Activated T-cell treated with anti-CD3 and anti-CD28 coated beads, Interleukin-2, amount 50 U/mL, for 4 hours (primary cell): ENCODE data around the gene ERGIC1. TPM values are rescaled to one million over a fixed set of nuclear protein-coding genes. Genes with fewer than 3 reads are reported as not detected.

Experiments
- ATAC-seq, 2 donors: fragments of 200-7000 bp; cut with Tn5 transposase; one replicate each; pipeline ENCODE4 v1.10.0; 2021
- DNase-seq: peaks from one replicate; pipeline ENCODE4 v3.0.0-alpha.2; 2020
- H3K27me3 Mint-ChIP-seq: one replicate; pipeline ENCODE4 v1.8.0; 2021; ENCODE audit warnings: low read depth, mixed read lengths
- H3K36me3 Mint-ChIP-seq: one replicate; pipeline ENCODE4 v1.8.0; 2022; ENCODE audit warnings: mixed read lengths; ENCODE audit not compliant: insufficient read depth
- H3K4me1 Mint-ChIP-seq: one replicate; pipeline ENCODE4 v1.8.0; 2021; ENCODE audit warnings: low read depth, mixed read lengths
- H3K4me3 Mint-ChIP-seq: one replicate; pipeline ENCODE4 v1.8.0; 2021; ENCODE audit warnings: mild to moderate bottlenecking, moderate library complexity, mixed read lengths
- H3K9me3 Mint-ChIP-seq: one replicate; pipeline ENCODE4 v1.8.0; 2021; ENCODE audit warnings: mixed read lengths
- total RNA-seq, 3 donors: library from RNA; stranded (reverse); gene quantifications; one replicate each; pipeline ENCODE4 v1.2.1, GENCODE V29; 2021

The ERGIC1 gene
- total RNA-seq, 3 donors from 2014 or later: 28.7 to 36.3 (median 32.1) TPM

DNA sequence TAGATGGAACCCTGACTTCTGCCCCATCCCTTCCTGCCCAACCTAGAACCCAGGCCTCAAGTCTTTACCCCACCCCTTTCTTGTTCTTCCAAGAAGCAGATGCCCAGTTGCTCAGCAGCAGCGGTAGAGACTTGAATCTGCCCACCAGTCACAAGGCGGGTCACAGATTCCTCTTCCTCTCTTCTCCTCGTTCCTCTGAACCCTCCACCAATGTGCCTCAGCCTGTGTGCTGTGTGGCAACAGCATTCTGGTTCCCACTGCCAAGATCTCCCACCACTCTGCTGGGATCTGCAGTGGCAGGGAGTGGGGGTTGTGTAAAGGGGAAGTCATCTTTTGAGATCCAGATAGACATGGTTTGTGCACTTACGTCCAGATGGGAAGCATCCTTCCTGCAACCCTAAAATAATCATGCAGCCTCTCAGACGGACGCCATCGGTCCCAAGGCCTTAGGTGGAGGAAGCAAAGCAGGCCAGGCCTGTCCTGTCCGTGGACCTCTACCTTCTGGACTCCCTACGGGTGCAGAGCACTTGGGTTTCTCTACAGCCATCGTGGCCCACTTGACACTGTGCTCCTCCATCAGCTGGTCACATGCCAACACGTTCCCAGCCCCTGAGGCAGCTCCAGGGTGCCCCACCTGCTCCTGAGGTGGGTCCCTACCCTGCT is 117.5 kb downstream of the ERGIC1 start:
- Mint-ChIP-seq H3K4me3 (no peak overlapping the region), H3K9me3 (no peaks in the 10 kb centered on the region), H3K4me1 (peaks cover 2% of the 10 kb centered on the region), H3K36me3 (peaks cover 16% of the 10 kb centered on the region), H3K27me3 (no peaks in the 10 kb centered on the region)
- no peak for ATAC-seq
- DNase-seq: no peak

DNA sequence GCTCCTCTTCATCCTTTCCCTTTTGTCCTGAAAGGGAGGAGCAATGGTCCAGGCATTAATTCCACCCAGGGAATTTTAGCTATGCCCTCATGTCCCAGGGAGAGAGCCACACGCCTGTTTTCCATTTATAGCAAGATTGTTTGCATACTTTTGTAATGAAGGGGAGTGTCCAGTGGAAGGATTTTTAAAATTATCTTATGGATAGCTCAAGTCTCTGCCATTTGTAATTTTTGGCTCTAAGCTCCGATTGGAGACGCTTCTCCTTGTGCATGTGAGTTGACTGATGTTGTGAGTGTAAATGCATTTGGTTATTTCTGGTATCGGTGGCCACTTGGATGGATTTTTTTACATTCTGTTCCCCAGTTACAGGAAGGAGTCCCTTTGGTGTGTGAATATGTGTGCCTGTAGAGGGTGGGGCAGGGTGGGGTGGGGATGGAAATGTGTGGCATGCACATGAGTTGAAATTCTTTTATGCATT is 118.0 kb downstream of the ERGIC1 start:
- ATAC-seq (no peak), DNase-seq (no peak)
- H3K27me3 Mint-ChIP-seq: no peaks in the 10 kb centered on the region
- peaks cover 16% of the 10 kb centered on the region for H3K36me3 Mint-ChIP-seq
- no peaks in the 10 kb centered on the region for H3K9me3 Mint-ChIP-seq
- no peak overlapping the region for H3K4me3 Mint-ChIP-seq
- peaks cover 2% of the 10 kb centered on the region for H3K4me1 Mint-ChIP-seq

DNA sequence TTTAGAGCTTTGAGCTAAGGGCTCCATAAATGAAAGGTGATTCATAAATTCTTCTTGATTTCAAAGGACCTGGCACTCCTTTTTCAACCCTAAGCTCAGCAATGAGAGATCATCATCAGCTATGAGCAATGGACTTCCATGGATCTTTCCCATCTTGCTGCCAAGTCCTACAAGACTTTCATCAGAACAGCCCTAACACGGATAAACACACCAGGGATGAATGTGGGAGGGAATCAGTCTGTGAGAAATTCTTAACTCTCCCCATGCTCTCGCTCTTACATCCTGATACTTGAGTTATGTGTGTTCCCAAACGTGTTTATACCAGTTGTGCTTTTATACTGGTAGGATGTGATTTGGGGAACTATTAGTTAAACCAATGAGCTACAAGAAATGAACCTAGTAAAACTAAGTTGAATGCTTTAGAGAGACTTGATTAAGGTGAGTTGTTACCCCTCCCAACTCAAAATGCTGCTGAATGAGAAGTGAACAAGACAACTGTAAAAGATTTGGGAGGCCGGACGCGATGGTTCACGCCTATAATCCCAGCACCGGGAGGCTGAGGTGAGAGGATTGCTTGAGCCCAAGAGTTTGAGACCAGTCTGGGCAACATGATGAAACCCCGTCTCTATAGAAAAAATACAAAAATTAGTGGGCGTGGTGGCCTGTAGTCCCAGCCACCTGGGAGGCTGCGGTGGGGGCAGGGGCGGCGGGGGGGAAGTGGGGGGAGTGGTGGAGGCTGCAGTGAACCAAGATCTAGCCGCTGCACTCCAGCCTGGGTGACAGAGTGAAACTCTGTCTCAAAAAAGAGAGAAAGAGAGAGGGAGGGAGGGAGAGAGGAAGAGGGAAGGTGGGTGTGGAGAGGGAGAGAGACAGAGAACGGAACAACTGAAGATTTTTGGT is 120.0 kb downstream of the ERGIC1 start:
- H3K4me1 Mint-ChIP-seq: peaks cover 8% of the 10 kb centered on the region
- DNase-seq (no peak), ATAC-seq (no peak)
- H3K36me3 Mint-ChIP-seq: peaks cover 10% of the 10 kb centered on the region
- no peaks in the 10 kb centered on the region for H3K27me3 Mint-ChIP-seq
- no peak overlapping the region for H3K4me3 Mint-ChIP-seq
- H3K9me3 Mint-ChIP-seq: no peaks in the 10 kb centered on the region

DNA sequence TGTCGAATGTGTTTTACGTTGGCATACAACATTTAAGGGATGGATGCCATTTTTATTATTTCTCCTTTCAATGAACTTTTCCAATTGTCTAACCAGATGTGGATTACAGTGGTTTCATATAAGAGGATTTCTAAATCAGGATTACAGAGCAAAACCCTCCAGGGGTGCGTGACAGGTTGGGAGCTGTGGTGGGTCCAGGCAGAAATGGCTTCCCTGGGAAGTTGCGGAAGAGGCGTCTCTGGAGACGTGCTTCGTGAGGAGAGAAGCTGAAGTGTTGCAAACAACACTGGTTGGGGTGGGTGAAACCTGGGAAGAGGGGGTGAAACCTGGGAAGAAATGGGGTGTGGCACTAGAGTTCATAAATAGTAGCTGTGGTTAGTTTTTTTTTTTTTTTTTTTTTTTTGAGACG is 120.7 kb downstream of the ERGIC1 start:
- no peak for DNase-seq
- ATAC-seq: no peak
- no peaks in the 10 kb centered on the region for H3K9me3 Mint-ChIP-seq
- no peak overlapping the region for H3K4me3 Mint-ChIP-seq
- H3K4me1 Mint-ChIP-seq: peaks cover 11% of the 10 kb centered on the region
- H3K27me3 Mint-ChIP-seq: no peaks in the 10 kb centered on the region
- H3K36me3 Mint-ChIP-seq: peaks cover 8% of the 10 kb centered on the region

DNA sequence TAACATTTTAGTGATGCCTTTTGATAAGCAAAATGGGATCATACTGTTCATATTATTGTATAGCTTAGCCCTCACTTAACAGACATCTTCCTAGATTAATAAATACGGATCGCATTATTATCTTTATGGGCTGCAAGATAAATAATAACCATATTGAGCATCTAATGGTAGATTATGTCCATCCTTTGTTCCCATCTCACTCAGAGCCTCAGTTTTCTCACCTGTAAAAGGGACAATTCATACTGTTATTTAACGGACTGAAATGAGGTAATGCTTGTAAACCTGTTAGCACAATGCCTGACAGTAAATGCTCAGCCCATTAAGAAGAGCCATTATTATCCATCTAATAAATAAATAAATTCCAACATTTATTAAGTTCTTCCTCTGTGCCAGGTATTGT is 122.2 kb downstream of the ERGIC1 start:
- peaks cover 20% of the 10 kb centered on the region for H3K4me1 Mint-ChIP-seq
- DNase-seq (no peak), ATAC-seq (no peak)
- H3K36me3 Mint-ChIP-seq: peaks cover 4% of the 10 kb centered on the region
- no peak overlapping the region for H3K4me3 Mint-ChIP-seq
- no peaks in the 10 kb centered on the region for H3K9me3 Mint-ChIP-seq
- H3K27me3 Mint-ChIP-seq: no peaks in the 10 kb centered on the region

DNA sequence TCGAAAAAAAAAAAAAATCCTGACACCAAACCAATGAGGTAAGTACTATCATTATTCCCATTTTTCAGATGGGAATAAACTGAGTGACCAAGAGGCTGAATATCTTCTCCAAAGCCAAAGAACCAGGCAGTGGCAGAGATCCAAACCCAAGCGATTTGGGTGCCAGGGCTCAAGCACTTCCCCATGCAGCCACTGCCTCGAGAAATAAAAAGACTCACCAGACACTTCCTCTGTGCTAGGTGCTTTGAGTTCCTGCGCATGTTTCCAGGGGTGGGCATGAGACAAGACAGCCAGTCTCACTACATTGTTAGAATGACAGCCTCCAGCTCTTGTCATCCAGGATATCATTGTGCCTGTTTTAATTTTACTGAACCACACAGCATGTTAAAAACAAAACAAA is 122.9 kb downstream of the ERGIC1 start:
- Mint-ChIP-seq H3K36me3 (peaks cover 8% of the 10 kb centered on the region), H3K27me3 (no peaks in the 10 kb centered on the region), H3K4me1 (peaks cover 25% of the 10 kb centered on the region), H3K4me3 (no peak overlapping the region), H3K9me3 (no peaks in the 10 kb centered on the region)
- DNase-seq (no peak), ATAC-seq (no peak)

DNA sequence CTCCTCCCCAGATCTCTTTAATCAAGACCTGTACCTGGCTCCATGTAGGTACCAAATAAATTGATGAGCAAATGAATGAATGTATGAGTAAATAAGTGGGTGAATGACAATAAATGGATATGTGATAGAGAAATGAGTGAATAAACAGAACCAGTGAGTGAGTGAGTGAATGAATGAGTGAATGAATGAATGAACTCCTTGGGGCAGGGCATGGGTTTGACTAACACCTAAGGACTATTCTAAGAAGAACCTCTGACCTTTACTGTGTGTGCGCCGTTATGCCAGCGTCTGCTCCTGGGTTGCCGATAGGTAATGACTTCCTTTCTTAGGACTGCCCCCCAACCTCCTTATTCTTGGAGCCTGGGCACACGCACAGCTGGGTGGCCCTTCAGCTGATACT is 123.4 kb downstream of the ERGIC1 start:
- H3K4me1 Mint-ChIP-seq: peaks cover 26% of the 10 kb centered on the region
- H3K27me3 Mint-ChIP-seq: no peaks in the 10 kb centered on the region
- no peak for ATAC-seq
- no peaks in the 10 kb centered on the region for H3K9me3 Mint-ChIP-seq
- H3K4me3 Mint-ChIP-seq: peak overlapping the region; percentile 24
- peaks cover 8% of the 10 kb centered on the region for H3K36me3 Mint-ChIP-seq
- DNase-seq: no peak

DNA sequence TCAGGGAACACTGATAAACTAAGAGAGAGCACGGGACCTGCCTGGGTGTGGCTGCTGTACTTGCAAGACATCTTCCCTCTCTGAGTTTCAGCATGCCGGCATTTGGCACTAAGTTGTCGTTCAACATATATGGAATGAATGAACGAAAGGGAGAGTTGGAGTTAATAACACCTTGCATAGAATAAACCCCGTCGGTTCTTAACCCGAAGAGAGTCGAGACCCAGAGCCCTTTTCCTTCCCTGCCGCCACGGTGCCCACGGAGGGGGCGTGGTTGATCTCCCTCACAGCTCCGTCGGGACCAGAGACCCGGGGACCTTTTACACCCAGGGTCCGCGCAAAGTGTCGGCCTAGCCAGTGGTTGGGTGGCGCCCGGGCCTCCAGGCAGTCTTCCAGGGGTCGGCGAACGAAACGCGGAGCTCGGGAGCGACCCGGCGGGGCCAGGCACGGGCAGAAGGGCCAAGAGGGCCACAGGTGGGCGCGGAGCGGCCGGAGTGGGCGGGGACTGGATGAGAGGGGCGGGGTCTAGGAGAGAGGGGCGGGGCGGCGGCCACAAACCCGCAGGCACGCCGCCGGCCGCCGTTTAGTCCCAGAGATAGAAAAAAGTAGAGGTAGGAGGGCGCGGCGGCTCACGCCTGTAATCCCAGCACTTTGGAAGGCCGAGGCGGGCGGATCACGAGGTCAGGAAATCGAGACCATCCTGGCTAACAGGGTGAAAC is 124.4 kb downstream of the ERGIC1 start:
- Mint-ChIP-seq H3K36me3 (peaks cover 10% of the 10 kb centered on the region), H3K4me1 (peaks cover 27% of the 10 kb centered on the region), H3K27me3 (no peaks in the 10 kb centered on the region), H3K4me3 (peak overlapping the region; percentile 99), H3K9me3 (no peaks in the 10 kb centered on the region)
- DNase-seq: peak; percentile 57
- peak; percentile 74 to 78 for ATAC-seq

DNA sequence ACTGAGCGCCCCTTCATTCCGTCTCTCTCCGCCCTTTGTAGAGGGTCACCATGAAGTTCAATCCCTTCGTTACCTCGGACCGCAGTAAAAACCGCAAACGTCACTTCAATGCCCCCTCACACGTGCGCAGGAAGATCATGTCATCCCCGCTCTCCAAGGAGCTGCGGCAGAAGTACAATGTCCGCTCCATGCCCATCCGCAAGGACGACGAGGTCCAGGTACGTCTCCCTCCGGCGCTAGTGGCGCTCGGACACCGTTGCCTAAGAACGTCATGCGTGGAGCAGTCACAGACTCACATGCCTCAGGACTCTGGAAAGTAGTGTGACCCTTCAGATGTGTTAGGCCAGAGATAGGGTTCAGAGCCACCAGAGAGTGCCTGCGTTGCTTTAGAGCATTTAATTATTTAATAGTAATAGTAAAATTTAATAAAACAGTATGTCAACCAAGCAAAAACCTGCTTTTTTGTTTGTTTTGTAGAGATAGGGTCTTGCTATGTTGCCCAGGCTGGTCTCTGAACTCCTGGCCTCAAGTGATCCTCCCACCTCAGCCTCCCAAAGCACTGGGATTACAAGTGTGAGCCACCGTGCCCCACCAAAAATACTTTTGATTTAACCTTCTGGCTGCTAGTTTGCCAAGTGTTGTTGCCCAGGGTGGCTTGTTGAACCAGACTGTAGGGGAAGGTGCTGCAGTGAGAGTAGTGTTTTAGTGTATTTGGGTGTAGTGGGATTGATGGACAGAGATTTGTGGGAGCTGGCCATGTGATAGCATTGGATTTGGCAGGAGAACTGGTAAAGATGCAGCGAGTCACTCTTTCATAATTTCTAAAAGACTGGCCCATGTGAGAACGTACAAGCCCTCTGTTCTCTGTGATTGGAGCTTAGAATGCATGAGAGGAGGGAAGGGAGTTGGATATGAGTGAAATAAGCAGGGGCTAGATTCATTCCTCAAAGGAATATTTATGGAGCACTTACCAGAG is 126.1 kb downstream of the ERGIC1 start:
- Mint-ChIP-seq H3K9me3 (no peaks in the 10 kb centered on the region), H3K4me1 (peaks cover 27% of the 10 kb centered on the region), H3K36me3 (peaks cover 15% of the 10 kb centered on the region), H3K4me3 (peak overlapping the region; percentile 99), H3K27me3 (no peaks in the 10 kb centered on the region)
- ATAC-seq (no peak), DNase-seq (no peak)

DNA sequence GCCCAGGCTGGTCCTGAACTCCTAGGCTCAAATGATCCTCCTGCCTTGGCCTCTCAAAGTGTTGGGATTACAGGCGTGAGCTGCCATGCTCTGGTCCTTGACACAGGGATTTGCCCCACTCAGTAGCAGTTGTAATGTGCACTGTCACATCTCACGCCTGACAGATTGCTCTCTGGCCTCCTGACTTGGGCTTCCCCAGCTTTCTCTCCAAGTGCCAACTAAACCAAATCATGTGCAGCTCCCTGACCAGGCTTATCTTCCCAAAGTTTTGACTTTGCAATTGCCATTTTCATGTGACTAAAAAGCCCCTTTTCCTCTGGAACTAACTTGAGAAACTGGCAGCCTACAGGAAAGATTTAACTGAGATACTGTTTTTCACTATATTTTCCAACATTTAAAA is 135.9 kb downstream of the ERGIC1 start:
- ATAC-seq: no peak
- H3K4me1 Mint-ChIP-seq: no peaks in the 10 kb centered on the region
- no peaks in the 10 kb centered on the region for H3K27me3 Mint-ChIP-seq
- no peaks in the 10 kb centered on the region for H3K9me3 Mint-ChIP-seq
- no peak for DNase-seq
- H3K4me3 Mint-ChIP-seq: no peak overlapping the region
- peaks cover 18% of the 10 kb centered on the region for H3K36me3 Mint-ChIP-seq

DNA sequence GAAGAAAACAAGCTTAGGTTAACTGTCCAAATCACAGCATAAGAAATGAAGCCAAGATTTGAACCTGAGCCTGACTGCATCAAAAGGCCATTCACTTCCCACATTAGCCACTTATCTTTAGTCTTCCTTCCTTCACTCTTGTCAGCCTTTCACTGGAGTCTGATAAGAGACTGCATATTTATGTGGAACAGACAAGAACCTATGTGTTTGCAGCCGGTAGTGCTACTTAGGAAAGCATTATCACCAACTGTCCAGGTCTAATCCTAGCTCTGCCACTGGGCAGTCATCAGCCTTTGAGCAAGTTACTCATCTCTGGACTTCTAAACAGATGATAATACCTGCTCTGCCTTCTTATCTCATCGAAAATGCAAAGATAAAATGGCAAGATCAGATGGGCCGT is 137.4 kb downstream of the ERGIC1 start:
- Mint-ChIP-seq H3K4me1 (no peaks in the 10 kb centered on the region), H3K9me3 (no peaks in the 10 kb centered on the region), H3K4me3 (no peak overlapping the region), H3K36me3 (peaks cover 9% of the 10 kb centered on the region), H3K27me3 (no peaks in the 10 kb centered on the region)
- DNase-seq: no peak
- ATAC-seq: no peak

DNA sequence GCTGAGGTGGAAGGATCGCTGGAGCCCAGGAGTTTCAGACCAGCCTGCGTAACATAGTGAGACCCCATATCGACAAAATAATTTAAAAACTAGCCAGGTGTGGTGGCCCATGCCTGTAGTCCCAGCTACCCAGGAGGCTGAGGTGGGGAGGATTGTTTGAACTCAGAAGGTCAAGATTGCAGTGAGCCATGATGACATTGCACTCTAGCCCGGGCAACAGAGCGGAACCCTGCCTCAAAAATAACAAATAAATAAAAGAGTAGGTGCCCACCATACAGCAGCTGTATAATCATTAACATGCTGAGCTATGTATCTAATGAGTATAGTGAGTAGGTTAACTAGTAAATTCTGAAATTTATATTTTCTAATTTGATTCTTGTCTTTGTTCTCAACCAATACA is 138.5 kb downstream of the ERGIC1 start:
- Mint-ChIP-seq H3K9me3 (no peaks in the 10 kb centered on the region), H3K4me3 (no peak overlapping the region), H3K4me1 (no peaks in the 10 kb centered on the region), H3K27me3 (no peaks in the 10 kb centered on the region), H3K36me3 (peaks cover 9% of the 10 kb centered on the region)
- ATAC-seq (no peak), DNase-seq (no peak)

DNA sequence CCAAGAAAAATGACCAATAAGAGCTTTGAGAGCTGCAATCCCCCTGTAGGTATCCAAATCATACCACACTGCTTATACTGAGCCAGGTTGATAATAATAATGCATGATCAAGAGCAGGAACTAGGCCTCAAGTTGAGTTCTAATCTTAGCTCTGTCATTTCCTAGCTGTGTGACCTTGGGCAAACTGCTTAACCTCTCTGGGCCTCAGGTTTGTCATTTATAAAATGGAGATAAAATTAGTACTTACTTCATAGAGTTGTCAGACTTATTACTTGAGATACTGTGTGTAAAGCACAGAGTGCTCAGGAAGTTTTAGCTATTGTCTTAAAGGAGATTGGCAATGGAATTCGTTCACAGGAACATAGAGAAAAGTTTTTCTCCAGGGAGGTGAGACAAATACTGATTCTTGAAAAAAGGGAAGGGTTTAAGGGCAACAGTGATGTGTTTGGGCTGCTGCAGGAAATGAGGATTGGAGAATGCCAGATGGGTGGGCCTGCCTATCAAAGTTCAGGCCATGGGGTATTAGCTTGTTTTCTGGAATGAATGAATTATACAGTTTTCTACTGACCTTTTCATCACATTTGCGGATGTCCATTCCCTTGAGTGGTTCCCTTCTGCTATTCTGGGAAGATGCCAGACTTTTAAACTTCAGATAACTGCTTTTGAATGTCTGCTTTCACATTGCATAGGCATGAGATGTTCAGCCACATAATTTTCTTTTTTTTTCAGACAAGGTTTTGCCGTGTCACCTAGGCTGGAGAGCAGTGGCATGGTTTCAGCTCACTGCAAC is 139.3 kb downstream of the ERGIC1 start:
- Mint-ChIP-seq H3K4me1 (no peaks in the 10 kb centered on the region), H3K4me3 (no peak overlapping the region), H3K9me3 (no peaks in the 10 kb centered on the region), H3K27me3 (no peaks in the 10 kb centered on the region), H3K36me3 (peaks cover 7% of the 10 kb centered on the region)
- no peak for DNase-seq
- no peak for ATAC-seq
